ENCODE measurements around the gene ELP1. TPM values are rescaled to one million over a fixed set of nuclear protein-coding genes. Genes with fewer than 3 reads are reported as not detected.
"Not testable (repeated sequence)": the region's sequence is repeated elsewhere in the genome, so short reads cannot be mapped to it uniquely, and the experiment has no call there.

ELP1 gene
- total and polyA plus RNA-seq, 7 donors = 3.9 to 17.2 (median 11.0) TPM

DNA sequence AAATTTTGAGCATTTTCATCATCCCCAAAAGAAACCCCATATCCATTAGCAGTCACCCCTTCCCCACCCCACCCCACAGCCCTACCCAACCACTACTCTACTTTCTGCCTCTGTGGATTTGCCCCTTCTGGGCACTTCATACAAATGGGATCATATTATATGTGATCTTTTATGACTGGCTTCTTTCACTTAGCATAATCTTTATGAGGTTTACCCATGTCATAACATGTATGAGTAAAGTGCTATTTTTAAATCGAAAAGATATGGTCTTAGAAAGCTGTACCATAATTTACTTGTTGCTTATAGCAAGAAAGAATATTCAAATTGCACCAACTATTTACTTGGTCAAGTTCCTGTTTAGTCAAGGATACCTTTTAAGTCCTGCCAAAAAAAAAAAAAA lies 12.7 kb downstream of the ELP1 start:
- H3K9me3 ChIP-seq = no peaks in the 10 kb centered on the region
- H3K27ac ChIP-seq = no peak overlapping the region
- TF ChIP-seq EP300 (IDR thresholded peaks at IDR 0.05) = no peak
- TF ChIP-seq POLR2AphosphoS5 (IDR thresholded peaks at IDR 0.05) = no peak
- TF ChIP-seq, protein P1, sequence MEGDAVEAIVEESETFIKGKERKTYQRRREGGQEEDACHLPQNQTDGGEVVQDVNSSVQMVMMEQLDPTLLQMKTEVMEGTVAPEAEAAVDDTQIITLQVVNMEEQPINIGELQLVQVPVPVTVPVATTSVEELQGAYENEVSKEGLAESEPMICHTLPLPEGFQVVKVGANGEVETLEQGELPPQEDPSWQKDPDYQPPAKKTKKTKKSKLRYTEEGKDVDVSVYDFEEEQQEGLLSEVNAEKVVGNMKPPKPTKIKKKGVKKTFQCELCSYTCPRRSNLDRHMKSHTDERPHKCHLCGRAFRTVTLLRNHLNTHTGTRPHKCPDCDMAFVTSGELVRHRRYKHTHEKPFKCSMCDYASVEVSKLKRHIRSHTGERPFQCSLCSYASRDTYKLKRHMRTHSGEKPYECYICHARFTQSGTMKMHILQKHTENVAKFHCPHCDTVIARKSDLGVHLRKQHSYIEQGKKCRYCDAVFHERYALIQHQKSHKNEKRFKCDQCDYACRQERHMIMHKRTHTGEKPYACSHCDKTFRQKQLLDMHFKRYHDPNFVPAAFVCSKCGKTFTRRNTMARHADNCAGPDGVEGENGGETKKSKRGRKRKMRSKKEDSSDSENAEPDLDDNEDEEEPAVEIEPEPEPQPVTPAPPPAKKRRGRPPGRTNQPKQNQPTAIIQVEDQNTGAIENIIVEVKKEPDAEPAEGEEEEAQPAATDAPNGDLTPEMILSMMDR (IDR thresholded peaks at IDR 0.05) = no peak
- TF ChIP-seq POLR2A (IDR thresholded peaks at IDR 0.05) = no peak
- DNase-seq = no peak
- 22 to 62% methylated on average over 1 of the region's 1 CpG for WGBS, 2 donors
- H3K4me3 ChIP-seq = no peak overlapping the region
- intact Hi-C loops (cut with DNase I) = no loop called here
- peaks cover 17 to 99% (median 46%) of the 10 kb centered on the region in 4 donors for H3K36me3 ChIP-seq
- no peaks in the 10 kb centered on the region for H3K27me3 ChIP-seq
- no peaks in the 10 kb centered on the region for H3K4me1 ChIP-seq

GRCh38 chr9:108920401-108920800 lies 13.5 kb downstream of the ELP1 start:
- H3K27ac ChIP-seq; H3K4me1 ChIP-seq; H3K27me3 ChIP-seq; intact Hi-C loops (cut with DNase I); H3K4me3 ChIP-seq; H3K9me3 ChIP-seq; DNase-seq: not testable (repeated sequence)
- 92 to 99% methylated on average over 1 of the region's 1 CpG for WGBS, 2 donors
- H3K36me3 ChIP-seq = peaks cover 13 to 99% (median 45%) of the 10 kb centered on the region in 4 donors

- H3K4me3 ChIP-seq = no peak overlapping the region
- no peaks in the 10 kb centered on the region for H3K9me3 ChIP-seq
- TF ChIP-seq POLR2A (IDR thresholded peaks at IDR 0.05) = no peak
- TF ChIP-seq, protein P1 (IDR thresholded peaks at IDR 0.05) = no peak
- no peak for TF ChIP-seq POLR2AphosphoS5 (IDR thresholded peaks at IDR 0.05)
- TF ChIP-seq EP300 (IDR thresholded peaks at IDR 0.05) = no peak
- no peaks in the 10 kb centered on the region for H3K27me3 ChIP-seq
- DNase-seq = no peak
- intact Hi-C loops (cut with DNase I) = no loop called here
- no peak overlapping the region for H3K27ac ChIP-seq
- H3K36me3 ChIP-seq = peaks cover 9 to 99% (median 48%) of the 10 kb centered on the region in 4 donors
- 69 to 71% methylated on average over 6 of the region's 6 CpGs for WGBS, 2 donors
- H3K4me1 ChIP-seq = no peaks in the 10 kb centered on the region
Observed at GRCh38 chr9:108919517-108919916, 14.4 kb downstream of the ELP1 start.

DNA sequence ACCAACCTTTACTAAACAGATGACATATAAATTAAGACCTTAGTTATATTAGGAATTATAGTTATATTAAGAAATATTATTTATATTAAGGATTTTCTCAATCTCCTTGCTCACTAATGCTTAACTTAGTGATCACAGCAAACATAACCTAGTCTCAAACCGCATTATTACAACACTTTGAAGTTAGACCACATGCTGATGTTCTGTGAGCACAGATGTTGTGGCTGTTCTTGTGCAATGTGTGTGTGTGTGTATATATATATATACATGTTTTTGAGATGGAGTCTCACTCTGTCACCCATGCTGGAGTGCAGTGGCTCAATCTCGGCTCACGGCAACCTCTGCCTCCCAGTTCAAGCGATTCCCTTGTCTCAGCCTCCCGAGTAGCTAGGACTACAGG lies 20.5 kb downstream of the ELP1 start:
- TF ChIP-seq EP300 (IDR thresholded peaks at IDR 0.05) = no peak
- TF ChIP-seq, protein P1 (IDR thresholded peaks at IDR 0.05) = no peak
- no peak for TF ChIP-seq POLR2A (IDR thresholded peaks at IDR 0.05)
- no peak for TF ChIP-seq POLR2AphosphoS5 (IDR thresholded peaks at IDR 0.05)
- Histone ChIP-seq H3K27ac (no peak overlapping the region), H3K9me3 (no peaks in the 10 kb centered on the region), H3K4me3 (no peak overlapping the region), H3K27me3 (no peaks in the 10 kb centered on the region), H3K4me1 (no peaks in the 10 kb centered on the region), H3K36me3 (peaks cover 8 to 99% (median 38%) of the 10 kb centered on the region in 4 donors)
- intact Hi-C loops (cut with DNase I) = no loop called here
- DNase-seq = no peak
- 90 to 96% methylated on average over 5 of the region's 5 CpGs for WGBS, 2 donors

DNA sequence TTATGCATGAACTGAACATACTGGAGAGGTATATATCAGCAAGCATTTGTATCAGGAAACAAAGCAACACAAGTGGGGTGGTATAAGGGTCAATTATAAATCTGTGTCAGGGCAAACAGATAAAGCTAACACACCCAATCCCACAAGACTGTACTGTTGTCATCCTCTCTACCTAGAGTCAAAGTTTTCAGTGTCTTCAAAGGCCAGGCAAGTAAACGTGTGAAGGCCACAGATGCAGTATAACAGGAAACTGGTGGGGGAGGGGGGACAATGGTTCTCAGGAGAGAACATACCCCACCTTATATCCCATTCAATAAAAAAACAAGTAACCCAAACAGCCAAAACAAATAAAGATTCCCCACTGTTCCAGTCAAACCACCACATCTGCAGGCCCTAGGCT lies 22.1 kb downstream of the ELP1 start:
- no peak overlapping the region for H3K27ac ChIP-seq
- DNase-seq = no peak
- TF ChIP-seq POLR2A (IDR thresholded peaks at IDR 0.05) = no peak
- TF ChIP-seq, protein P1 (IDR thresholded peaks at IDR 0.05) = no peak
- no peak for TF ChIP-seq POLR2AphosphoS5 (IDR thresholded peaks at IDR 0.05)
- TF ChIP-seq EP300 (IDR thresholded peaks at IDR 0.05) = no peak
- 26 to 33% methylated on average over 1 of the region's 1 CpG for WGBS, 2 donors
- peaks cover 7 to 99% (median 39%) of the 10 kb centered on the region in 4 donors for H3K36me3 ChIP-seq
- H3K27me3 ChIP-seq = no peaks in the 10 kb centered on the region
- intact Hi-C loops (cut with DNase I) = no loop called here
- no peaks in the 10 kb centered on the region for H3K9me3 ChIP-seq
- H3K4me3 ChIP-seq = no peak overlapping the region
- H3K4me1 ChIP-seq = no peaks in the 10 kb centered on the region

Measured in sigmoid colon (tissue), 7 donors.